ENCODE data around the gene CDKN2B-AS1.
"Not testable (repeated sequence)": the region's sequence is repeated elsewhere in the genome, so short reads cannot be mapped to it uniquely, and the experiment has no call there.

Gene CDKN2B-AS1

GRCh38 chr9:22043928-22044327 is 49.3 kb downstream of the CDKN2B-AS1 start:
- DNase-seq (ENCODE audit: low spot score), result no peak

- DNase-seq (ENCODE audit: low spot score), result no peak
These were observed 50.0 kb downstream of the CDKN2B-AS1 start for GRCh38 chr9:22044583-22044982.

GRCh38 chr9:22045423-22045822 is 50.8 kb downstream of the CDKN2B-AS1 start:
- no peak for DNase-seq (ENCODE audit: low spot score)

- no peak for DNase-seq (ENCODE audit: low spot score)
These were observed 51.8 kb downstream of the CDKN2B-AS1 start for GRCh38 chr9:22046243-22046885.

- no peak for DNase-seq (ENCODE audit: low spot score)
These were observed 53.0 kb downstream of the CDKN2B-AS1 start for GRCh38 chr9:22047596-22047995.

GRCh38 chr9:22049411-22049810 is 54.8 kb downstream of the CDKN2B-AS1 start:
- DNase-seq (ENCODE audit: low spot score), result no peak

- DNase-seq (ENCODE audit: low spot score), result no peak
These were observed 56.3 kb downstream of the CDKN2B-AS1 start for GRCh38 chr9:22050924-22051323.

GRCh38 chr9:22052376-22052945 is 57.9 kb downstream of the CDKN2B-AS1 start:
- DNase-seq (ENCODE audit: low spot score), result no peak

GRCh38 chr9:22053178-22053577 is 58.6 kb downstream of the CDKN2B-AS1 start:
- no peak for DNase-seq (ENCODE audit: low spot score)

GRCh38 chr9:22054076-22054475 is 59.5 kb downstream of the CDKN2B-AS1 start:
- no peak for DNase-seq (ENCODE audit: low spot score)

- DNase-seq (ENCODE audit: low spot score), result no peak
These were observed 59.9 kb downstream of the CDKN2B-AS1 start for GRCh38 chr9:22054529-22054928.

- no peak for DNase-seq (ENCODE audit: low spot score)
These were observed 60.5 kb downstream of the CDKN2B-AS1 start for GRCh38 chr9:22055090-22055489.

GRCh38 chr9:22056402-22056801 is 61.8 kb downstream of the CDKN2B-AS1 start:
- no peak for DNase-seq (ENCODE audit: low spot score)

- DNase-seq (ENCODE audit: low spot score), result not testable (repeated sequence)
These were observed 63.4 kb downstream of the CDKN2B-AS1 start for GRCh38 chr9:22057972-22058371.

GRCh38 chr9:22060831-22061383 is 66.3 kb downstream of the CDKN2B-AS1 start:
- no peak for DNase-seq (ENCODE audit: low spot score)

GRCh38 chr9:22064957-22065356 is 70.4 kb downstream of the CDKN2B-AS1 start:
- no peak for DNase-seq (ENCODE audit: low spot score)

- DNase-seq (ENCODE audit: low spot score), result no peak
These were observed 71.0 kb downstream of the CDKN2B-AS1 start for GRCh38 chr9:22065431-22066200.

- DNase-seq (ENCODE audit: low spot score), result no peak
These were observed 72.6 kb downstream of the CDKN2B-AS1 start for GRCh38 chr9:22067196-22067595.

GRCh38 chr9:22068369-22068768 is 73.8 kb downstream of the CDKN2B-AS1 start:
- DNase-seq (ENCODE audit: low spot score), result no peak

- no peak for DNase-seq (ENCODE audit: low spot score)
These were observed 78.8 kb downstream of the CDKN2B-AS1 start for GRCh38 chr9:22073349-22073748.

GRCh38 chr9:22078081-22078480 is 83.5 kb downstream of the CDKN2B-AS1 start:
- DNase-seq (ENCODE audit: low spot score), result no peak

GRCh38 chr9:22079873-22080341 is 85.3 kb downstream of the CDKN2B-AS1 start:
- peak; percentile 5 for DNase-seq (ENCODE audit: low spot score)

Data from cerebellar cortex (tissue), 1 donor.